GM23338 (cell line): ENCODE measurements around the gene KDM4B. TPM values are rescaled to one million over a fixed set of nuclear protein-coding genes. Genes with fewer than 3 reads are reported as not detected.

Experiments used
- ATAC-seq: fragments of 200-7000 bp; cut with Tn5 transposase; 3 replicates; pipeline ENCODE4 v1.9.1; 2020
- DNase-seq: peaks from one replicate; pipeline ENCODE4 v3.0.0-alpha.2; 2015; ENCODE audit warnings: low spot score
- H2AFZ ChIP-seq: fragments of 200-600 bp; sonication (generic); 2 replicates; pipeline ENCODE4 v1.8.0; 2016; ENCODE audit warnings: antibody characterized with exemption, mild to moderate bottlenecking, moderate library complexity
- H3F3A ChIP-seq: fragments of 200-600 bp; sonication (generic); replicated peaks from 2 replicates; pipeline ENCODE4 v1.8.0; 2017; ENCODE audit warnings: antibody characterized with exemption, mixed run types, low read depth
- H3K27ac ChIP-seq: fragments of 200-600 bp; sonication (generic); 2 replicates; pipeline ENCODE4 v1.6.1; 2016; ENCODE audit warnings: low read depth
- H3K27me3 ChIP-seq: fragments of 200-600 bp; sonication (generic); 2 replicates; pipeline ENCODE4 v1.8.0; 2016; ENCODE audit warnings: mild to moderate bottlenecking, mixed run types, moderate library complexity; ENCODE audit not compliant: insufficient read depth
- H3K36me3 ChIP-seq: fragments of 200-600 bp; sonication (generic); 2 replicates; pipeline ENCODE4 v1.8.0; 2016; ENCODE audit warnings: mild to moderate bottlenecking; ENCODE audit not compliant: insufficient read depth
- H3K4me1 ChIP-seq: fragments of 200-600 bp; sonication (generic); 2 replicates; pipeline ENCODE4 v1.8.0; 2016; ENCODE audit warnings: mild to moderate bottlenecking, moderate library complexity; ENCODE audit not compliant: insufficient read depth
- H3K4me2 ChIP-seq: fragments of 200-600 bp; sonication (generic); 2 replicates; pipeline ENCODE4 v1.7.1; 2017; ENCODE audit warnings: mixed run types
- H3K4me3 ChIP-seq: fragments of 200-600 bp; sonication (generic); 2 replicates; pipeline ENCODE4 v1.6.1; 2016; ENCODE audit warnings: mixed run types
- H3K79me2 ChIP-seq: fragments of 200-600 bp; sonication (generic); replicated peaks from 2 replicates; pipeline ENCODE4 v1.8.0; 2017; ENCODE audit warnings: mild to moderate bottlenecking; ENCODE audit not compliant: insufficient read depth
- H3K9me2 ChIP-seq: fragments of 200-600 bp; sonication (generic); 2 replicates; pipeline ENCODE4 v1.8.0; 2017; ENCODE audit not compliant: insufficient read depth
- H4K20me1 ChIP-seq: fragments of 200-600 bp; sonication (generic); replicated peaks from 2 replicates; pipeline ENCODE4 v1.8.0; 2017; ENCODE audit warnings: mild to moderate bottlenecking; ENCODE audit not compliant: insufficient read depth
- H3K27ac Mint-ChIP-seq: 2 replicates; pipeline ENCODE4 v1.8.0; 2020; ENCODE audit warnings: inconsistent platforms, mild to moderate bottlenecking, moderate library complexity, mixed read lengths
- H3K27me3 Mint-ChIP-seq: 3 replicates; pipeline ENCODE4 v1.8.0; 2022; ENCODE audit warnings: low read depth, mild to moderate bottlenecking, moderate library complexity, mixed read lengths, inconsistent platforms; ENCODE audit not compliant: insufficient read depth, poor library complexity
- H3K36me3 Mint-ChIP-seq: 3 replicates; pipeline ENCODE4 v1.8.0; 2021; ENCODE audit warnings: low read depth, mild to moderate bottlenecking, inconsistent platforms, moderate library complexity, mixed read lengths
- H3K4me1 Mint-ChIP-seq: 3 replicates; pipeline ENCODE4 v1.8.0; 2020; ENCODE audit warnings: mild to moderate bottlenecking, inconsistent platforms, mixed read lengths
- H3K4me3 Mint-ChIP-seq: 3 replicates; pipeline ENCODE4 v1.8.0; 2021; ENCODE audit warnings: moderate library complexity, mild to moderate bottlenecking, inconsistent platforms, mixed read lengths
- H3K9me3 Mint-ChIP-seq: 3 replicates; pipeline ENCODE4 v1.8.0; 2020; ENCODE audit warnings: moderate library complexity, mild to moderate bottlenecking, inconsistent platforms, mixed read lengths
- CREB1 ChIP-seq: fragments of 250-450 bp; sonication (Bioruptor Pico); IDR thresholded peaks from 2 replicates; pipeline ENCODE4 v1.5.0; 2020; ENCODE audit warnings: low read depth, mild to moderate bottlenecking, moderate library complexity
- CTCF ChIP-seq, 2 experiments: fragments of 200-600 bp in 1 of 2; sonication (generic) in 1 of 2; conservative IDR thresholded peaks; 2 replicates each; pipeline versions ENCODE4 v1.5.1 to v1.6.1; 2016 to 2017; ENCODE audit warnings: antibody characterized with exemption in 2 of 2, low read depth in 2 of 2, mild to moderate bottlenecking in 2 of 2, moderate library complexity in 1 of 2
- ETS1 ChIP-seq: IDR thresholded peaks from 2 replicates; pipeline ENCODE4 v1.6.1; 2016; ENCODE audit warnings: antibody characterized with exemption
- EZH2 ChIP-seq: fragments of 200-600 bp; sonication (generic); IDR thresholded peaks from one replicate; pipeline ENCODE4 v1.8.0; 2017; ENCODE audit warnings: antibody characterized with exemption, mild to moderate bottlenecking, low read depth; ENCODE audit not compliant: unreplicated experiment
- EZH2phosphoT487 ChIP-seq: fragments of 200-600 bp; sonication (generic); IDR thresholded peaks from one replicate; pipeline ENCODE4 v1.8.1; 2018; ENCODE audit warnings: antibody characterized with exemption; ENCODE audit not compliant: unreplicated experiment
- JUNB ChIP-seq: IDR thresholded peaks from one replicate; pipeline ENCODE4 v1.6.1; 2016; ENCODE audit warnings: antibody characterized with exemption; ENCODE audit not compliant: unreplicated experiment
- NANOG ChIP-seq: IDR thresholded peaks from 2 replicates; pipeline ENCODE4 v1.6.1; 2016; ENCODE audit warnings: antibody characterized with exemption, borderline replicate concordance
- POLR2AphosphoS5 ChIP-seq: IDR thresholded peaks from 2 replicates; pipeline ENCODE4 v1.6.1; 2016; ENCODE audit warnings: antibody characterized with exemption, low read depth
- REST ChIP-seq: IDR thresholded peaks from one replicate; pipeline ENCODE4 v1.6.1; 2018; ENCODE audit warnings: antibody characterized with exemption; ENCODE audit not compliant: unreplicated experiment
- STAT1 ChIP-seq: IDR thresholded peaks from one replicate; pipeline ENCODE4 v1.6.1; 2016; ENCODE audit warnings: antibody characterized with exemption; ENCODE audit not compliant: unreplicated experiment
- ZNF114 ChIP-seq: fragments of 250-450 bp; sonication (Bioruptor Pico); IDR thresholded peaks from 2 replicates; pipeline ENCODE4 v1.5.0; 2020; ENCODE audit warnings: mild to moderate bottlenecking, moderate library complexity
- ZNF331 ChIP-seq: fragments of 250-450 bp; sonication (Bioruptor Pico); IDR thresholded peaks from 2 replicates; pipeline ENCODE4 v1.5.0; 2020; ENCODE audit warnings: low read depth, mild to moderate bottlenecking, moderate library complexity
- ZNF462 ChIP-seq: fragments of 250-450 bp; sonication (Bioruptor Pico); IDR thresholded peaks from 2 replicates; pipeline ENCODE4 v1.5.0; 2020; ENCODE audit warnings: mild to moderate bottlenecking, moderate library complexity
- polyA plus RNA-seq: library from polyadenylated mRNA; unstranded; fragments of >200 nt; fragmentation: Nextera tagmentation; extraction: Ambion mirVana; gene quantifications from 2 replicates; pipeline ENCODE4 v1.2.1, GENCODE V29; 2016
- total RNA-seq: library from RNA; depleted of rRNA; stranded (reverse); fragments of >200 nt; shearing (Covaris generic); gene quantifications from 2 replicates; pipeline ENCODE4 v1.2.3, GENCODE V29; 2014

The KDM4B gene
- total and polyA plus RNA-seq, 2 experiments from 2014 or later, result 9.1 to 27.6 TPM

GRCh38 chr19:5171711-5172110 is 202.8 kb downstream of the KDM4B start:
- ATAC-seq, result no peak; the same call in 2 of the 3 replicates
- Histone ChIP-seq H3K27me3 (no peaks in the 10 kb centered on the region), H3K9me2 (no peaks in the 10 kb centered on the region), H3K27ac (no peak overlapping the region), H2AFZ (no peak overlapping the region), H3K4me1 (no peaks in the 10 kb centered on the region), H3K36me3 (no peaks in the 10 kb centered on the region), H4K20me1 (no peaks in the 10 kb centered on the region), H3K4me3 (no peak overlapping the region), H3F3A (no peaks in the 10 kb centered on the region), H3K4me2 (no peak overlapping the region), H3K79me2 (no peaks in the 10 kb centered on the region)
- Mint-ChIP-seq H3K4me3 (no peak overlapping the region), H3K36me3 (no peaks in the 10 kb centered on the region; the same call in 2 of the 3 replicates), H3K27ac (no peak overlapping the region), H3K4me1 (no peaks in the 10 kb centered on the region; the same call in 2 of the 3 replicates), H3K9me3 (no peaks in the 10 kb centered on the region; the same call in 2 of the 3 replicates), H3K27me3 (peaks cover 10% of the 10 kb centered on the region)
- no peak for DNase-seq
- no peak for TF ChIP-seq ZNF331 (CRISPR knock-in tag)
- TF ChIP-seq NANOG, result no peak
- no peak for TF ChIP-seq CTCF (conservative IDR thresholded peaks at IDR 0.05; ENCODE audit: low read depth in 2 of 2)
- TF ChIP-seq CREB1 (CRISPR knock-in tag), result no peak
- no peak for TF ChIP-seq ETS1
- TF ChIP-seq POLR2AphosphoS5, result no peak
- no peak for TF ChIP-seq EZH2
- TF ChIP-seq REST, result no peak
- TF ChIP-seq JUNB, result no peak
- no peak for TF ChIP-seq ZNF114 (CRISPR knock-in tag)
- no peak for TF ChIP-seq ZNF462
- no peak for TF ChIP-seq STAT1
- no peak for TF ChIP-seq EZH2phosphoT487
